LNCaP clone FGC (cell line): ENCODE results near the gene GDPD4.

Experiments
- DNase-seq: peaks from one replicate; pipeline ENCODE4 v3.0.0-alpha.2; 2011; ENCODE audit warnings: low read depth
- H3K4me3 ChIP-seq: 2 replicates; pipeline ENCODE4 v1.5.1; 2011; ENCODE audit warnings: mild to moderate bottlenecking, low read depth, low read length, control low read depth
- TF ChIP-seq, protein P1 (sequence below): IDR thresholded peaks from 2 replicates; pipeline ENCODE4 v1.5.1; 2012; ENCODE audit warnings: mild to moderate bottlenecking; ENCODE audit not compliant: control insufficient read depth, insufficient read depth; ENCODE audit errors: extremely low read depth

GDPD4 gene

DNA sequence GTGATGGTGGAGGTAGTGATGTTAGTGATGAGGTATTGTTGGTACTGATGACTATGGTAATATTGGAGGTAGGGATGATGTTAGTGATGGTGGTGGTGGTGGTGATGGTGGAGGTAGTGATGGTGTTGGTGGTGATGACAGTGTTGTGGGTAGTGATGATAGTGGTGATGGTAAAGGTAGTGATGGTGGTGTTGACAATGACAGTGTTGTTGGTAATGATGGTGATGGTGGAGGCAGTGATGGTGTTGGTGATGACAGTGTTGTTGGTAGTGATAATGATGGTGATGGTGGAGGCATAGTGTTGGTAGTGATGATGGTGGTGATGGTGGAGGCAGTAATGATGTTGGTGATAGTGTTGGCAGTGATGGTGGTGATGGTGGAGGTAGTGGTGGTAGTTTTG, 108.3 kb downstream of the GDPD4 start:
- TF ChIP-seq, protein P1, sequence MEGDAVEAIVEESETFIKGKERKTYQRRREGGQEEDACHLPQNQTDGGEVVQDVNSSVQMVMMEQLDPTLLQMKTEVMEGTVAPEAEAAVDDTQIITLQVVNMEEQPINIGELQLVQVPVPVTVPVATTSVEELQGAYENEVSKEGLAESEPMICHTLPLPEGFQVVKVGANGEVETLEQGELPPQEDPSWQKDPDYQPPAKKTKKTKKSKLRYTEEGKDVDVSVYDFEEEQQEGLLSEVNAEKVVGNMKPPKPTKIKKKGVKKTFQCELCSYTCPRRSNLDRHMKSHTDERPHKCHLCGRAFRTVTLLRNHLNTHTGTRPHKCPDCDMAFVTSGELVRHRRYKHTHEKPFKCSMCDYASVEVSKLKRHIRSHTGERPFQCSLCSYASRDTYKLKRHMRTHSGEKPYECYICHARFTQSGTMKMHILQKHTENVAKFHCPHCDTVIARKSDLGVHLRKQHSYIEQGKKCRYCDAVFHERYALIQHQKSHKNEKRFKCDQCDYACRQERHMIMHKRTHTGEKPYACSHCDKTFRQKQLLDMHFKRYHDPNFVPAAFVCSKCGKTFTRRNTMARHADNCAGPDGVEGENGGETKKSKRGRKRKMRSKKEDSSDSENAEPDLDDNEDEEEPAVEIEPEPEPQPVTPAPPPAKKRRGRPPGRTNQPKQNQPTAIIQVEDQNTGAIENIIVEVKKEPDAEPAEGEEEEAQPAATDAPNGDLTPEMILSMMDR, result no peak
- no peak for DNase-seq
- no peak overlapping the region for H3K4me3 ChIP-seq

DNA sequence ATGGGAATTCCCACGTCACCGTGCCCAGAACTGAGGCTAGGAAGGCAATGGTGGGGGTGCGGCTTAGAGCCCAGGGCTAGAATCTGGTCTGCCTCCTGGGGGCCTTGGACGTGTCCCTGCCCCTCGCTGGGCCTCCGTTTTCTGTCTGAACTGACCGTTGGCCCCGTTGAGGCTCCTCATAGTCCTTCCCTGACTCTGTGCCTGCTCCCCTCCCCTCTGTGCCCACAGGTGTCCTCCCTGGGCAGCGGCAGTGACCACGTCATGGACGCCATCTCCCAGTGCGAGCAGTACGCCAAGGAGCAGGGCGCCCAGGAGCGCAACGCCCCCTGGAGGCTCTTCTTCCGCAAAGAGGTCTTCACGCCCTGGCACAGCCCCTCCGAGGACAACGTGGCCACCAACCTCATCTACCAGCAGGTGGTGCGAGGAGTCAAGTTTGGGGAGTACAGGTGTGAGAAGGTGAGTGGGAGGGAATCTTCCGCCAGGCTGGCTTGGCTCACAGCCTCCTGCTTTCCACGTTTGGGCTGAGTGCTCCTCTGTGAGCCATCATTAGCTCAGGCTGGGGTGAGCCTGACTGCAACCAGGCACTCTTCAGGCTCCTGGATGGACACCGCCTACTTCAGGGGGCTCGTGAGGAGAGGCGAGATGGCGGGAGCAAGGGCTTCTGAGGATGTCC, 109.5 kb downstream of the GDPD4 start:
- H3K4me3 ChIP-seq, result no peak overlapping the region
- DNase-seq, result peak; percentile 70
- TF ChIP-seq, protein P1, result peak; percentile 95

DNA sequence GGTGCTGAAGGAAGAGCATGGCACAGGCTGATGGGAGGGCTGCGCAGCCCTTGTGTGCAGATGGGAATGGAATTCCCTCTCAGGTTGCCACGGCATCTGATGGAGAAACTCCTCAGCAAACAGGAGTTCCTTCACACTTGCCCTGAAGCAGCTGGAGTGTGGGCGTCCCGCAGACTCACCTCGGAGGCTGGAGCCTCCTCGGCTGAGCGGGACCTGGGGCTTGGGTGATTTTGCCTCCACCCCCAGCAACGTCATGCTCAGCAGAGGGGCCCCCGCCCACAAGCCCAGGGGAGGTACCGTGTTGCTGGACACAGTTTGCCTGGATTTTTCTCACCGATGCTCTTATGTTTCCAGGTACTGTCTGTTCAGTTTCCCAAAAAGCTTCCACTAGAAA, 110.1 kb downstream of the GDPD4 start:
- TF ChIP-seq, protein P1, result no peak
- no peak for DNase-seq
- H3K4me3 ChIP-seq, result no peak overlapping the region

DNA sequence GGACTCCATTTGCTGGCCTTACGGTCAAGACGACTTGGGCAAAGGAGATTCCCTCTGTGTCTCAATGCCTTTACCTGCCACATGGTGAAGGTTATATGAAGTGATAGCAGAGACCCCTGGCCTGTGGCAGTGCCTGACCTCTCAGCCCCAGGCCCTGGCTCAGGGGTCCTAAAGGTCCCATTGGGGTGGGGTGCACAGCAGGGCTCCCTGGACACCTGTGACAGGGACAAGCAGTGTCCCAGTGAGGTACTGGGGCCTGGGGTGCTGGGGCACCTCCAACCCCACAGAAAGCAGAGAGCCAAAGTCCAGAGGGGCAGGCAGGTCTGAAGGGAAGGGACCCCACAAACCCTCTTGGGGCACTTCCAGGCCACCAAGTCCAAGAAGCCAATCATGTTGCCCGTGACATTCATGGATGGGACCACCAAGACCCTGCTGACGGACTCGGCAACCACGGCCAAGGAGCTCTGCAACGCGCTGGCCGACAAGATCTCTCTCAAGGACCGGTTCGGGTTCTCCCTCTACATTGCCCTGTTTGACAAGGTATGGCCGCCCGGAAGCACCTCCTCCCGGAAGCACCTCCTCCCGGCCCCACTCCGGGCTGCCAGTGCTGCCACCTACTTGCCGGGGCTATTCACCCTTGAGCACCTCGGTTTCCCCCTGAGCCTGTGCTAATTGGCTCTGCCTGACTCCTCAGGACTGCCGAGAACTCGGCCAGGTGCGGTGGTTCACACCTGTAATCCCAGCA, 111.0 kb downstream of the GDPD4 start:
- DNase-seq, result no peak
- TF ChIP-seq, protein P1, result no peak

DNA sequence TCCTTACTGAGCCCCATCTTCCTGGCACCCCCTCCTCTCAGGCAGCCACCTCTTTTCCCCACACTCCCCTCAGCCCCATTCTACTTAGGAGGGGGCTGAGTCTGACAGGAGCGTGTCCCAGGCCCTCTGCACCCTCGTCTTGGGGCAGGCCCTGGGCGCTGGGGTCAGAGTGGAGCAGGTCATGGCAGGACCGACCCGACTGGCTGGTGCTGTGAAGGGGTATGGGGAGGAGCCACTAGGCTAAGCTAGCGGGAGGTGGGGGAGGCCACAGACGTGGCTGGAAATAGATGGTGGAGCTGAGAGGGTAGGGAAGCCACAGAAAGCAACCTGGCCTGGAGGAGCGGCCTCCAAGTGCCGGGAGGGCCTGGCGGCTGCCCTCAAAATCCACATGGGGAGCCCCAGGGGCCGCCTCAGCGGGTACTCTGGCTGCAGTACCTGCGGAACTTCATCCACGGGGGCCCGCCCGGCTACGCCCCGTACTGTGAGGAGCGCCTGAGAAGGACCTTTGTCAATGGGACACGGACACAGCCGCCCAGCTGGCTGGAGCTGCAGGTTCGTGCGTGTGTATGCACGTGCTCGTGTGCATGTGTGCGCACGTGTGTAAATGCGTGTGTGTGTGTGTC, 111.8 kb downstream of the GDPD4 start:
- no peak overlapping the region for H3K4me3 ChIP-seq
- TF ChIP-seq, protein P1, result no peak

More for the DNA sequence above, 111.0 kb downstream of the GDPD4 start:
- no peak overlapping the region for H3K4me3 ChIP-seq

DNA sequence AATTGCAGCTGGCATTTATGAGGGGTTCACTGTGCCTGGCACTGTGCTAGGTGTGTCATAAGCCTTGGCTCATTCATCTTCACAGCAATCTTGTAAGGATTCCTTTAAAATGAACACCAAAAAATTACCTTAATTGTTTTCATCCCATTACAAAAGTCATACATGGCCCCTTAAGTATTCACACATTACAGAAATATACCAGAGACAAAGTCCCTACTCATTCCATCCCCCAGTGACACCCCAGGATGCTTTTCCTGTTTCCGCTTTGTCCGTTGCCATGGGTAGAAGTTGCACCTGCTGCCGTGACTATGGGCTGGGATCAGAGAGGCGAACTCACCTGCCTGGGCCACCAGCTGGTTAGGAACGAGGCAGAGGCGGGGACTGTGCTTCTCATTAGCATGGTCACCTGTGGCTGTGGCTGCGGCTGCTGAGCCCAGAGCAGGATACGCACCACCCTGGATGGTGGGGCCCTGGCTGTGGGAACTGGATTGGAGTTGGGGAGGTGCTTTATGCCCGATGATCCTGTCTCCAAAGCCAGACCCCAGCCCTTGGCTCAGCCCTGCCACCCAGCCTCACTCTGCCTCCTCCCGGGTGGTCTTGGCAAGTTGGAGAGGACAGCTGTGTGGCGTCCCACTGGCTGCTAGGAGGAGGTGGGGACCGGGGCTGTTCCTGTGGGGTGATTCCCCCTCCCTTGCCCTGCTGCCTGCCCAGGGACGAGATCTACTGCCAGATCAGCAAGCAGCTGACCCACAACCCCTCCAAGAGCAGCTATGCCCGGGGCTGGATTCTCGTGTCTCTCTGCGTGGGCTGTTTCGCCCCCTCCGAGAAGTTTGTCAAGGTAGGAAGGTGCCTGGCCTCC, 112.6 kb downstream of the GDPD4 start:
- TF ChIP-seq, protein P1, result no peak
- DNase-seq, result no peak
- no peak overlapping the region for H3K4me3 ChIP-seq

More for the DNA sequence above, 111.8 kb downstream of the GDPD4 start:
- DNase-seq, result no peak
